HEK293 (cell line): ENCODE data around the gene TCEA3.

Experiments used
- CTCF ChIA-PET: fragments of 350-600 bp; formaldehyde crosslinking; extraction: SDS; loops from one replicate; lab custom pipeline; 2021; ENCODE audit warnings: antibody characterized with exemption; lab: Yijun Ruan, JAX
- POLR2A ChIA-PET: fragments of 300-600 bp; formaldehyde crosslinking; extraction: SDS; loops from one replicate; lab custom pipeline; 2020; ENCODE audit warnings: antibody characterized with exemption, inconsistent platforms; lab: Yijun Ruan, JAX
- H3K27ac ChIP-seq: fragments of 200-500 bp; sonication (Bioruptor generic); 2 replicates; pipeline ENCODE4 v1.5.1; 2014; ENCODE audit warnings: low read depth, low read length, control low read depth, inconsistent platforms; ENCODE audit errors: extremely low read depth
- H3K36me3 ChIP-seq, 2 experiments: fragments of 200-500 bp in 1 of 2; sonication (Bioruptor generic) in 1 of 2; 1 replicate in 1 of 2; 2 replicates in 1 of 2; pipeline ENCODE4 v1.5.1; 2014 to 2017; ENCODE audit warnings: inconsistent platforms in 2 of 2, low read length in 2 of 2; ENCODE audit not compliant: control insufficient read depth in 2 of 2, insufficient read depth in 1 of 2
- H3K4me1 ChIP-seq: fragments of 200-500 bp; sonication (Bioruptor generic); 2 replicates; pipeline ENCODE4 v1.5.1; 2014; ENCODE audit warnings: mild to moderate bottlenecking, low read length, inconsistent platforms; ENCODE audit not compliant: control insufficient read depth, insufficient read depth
- H3K4me3 ChIP-seq: 2 replicates; pipeline ENCODE4 v1.5.1; 2011; ENCODE audit warnings: low read depth, mild to moderate bottlenecking, control low read depth, low read length, moderate library complexity
- H3K9me3 ChIP-seq: fragments of 200-500 bp; sonication (Bioruptor generic); 2 replicates; pipeline ENCODE4 v1.5.1; 2014; ENCODE audit warnings: low read depth, low read length, inconsistent platforms; ENCODE audit not compliant: control insufficient read depth, insufficient read depth
- HOXD13 ChIP-seq: sonication (generic); formaldehyde crosslinking; IDR thresholded peaks from 2 replicates; pipeline ENCODE4 v1.8.0; 2022; ENCODE audit warnings: missing genetic modification reagents, borderline replicate concordance
- KLF9 ChIP-seq: fragments of 450-650 bp; formaldehyde crosslinking; IDR thresholded peaks from 2 replicates; pipeline ENCODE4 v1.5.1; 2016; ENCODE audit warnings: missing biosample characterization, missing genetic modification characterization, low read depth
- MZF1 ChIP-seq: fragments of 450-650 bp; formaldehyde crosslinking; IDR thresholded peaks from 2 replicates; pipeline ENCODE4 v1.5.1; 2017; ENCODE audit warnings: missing biosample characterization, missing genetic modification characterization, borderline replicate concordance
- PATZ1 ChIP-seq: fragments of 450-650 bp; formaldehyde crosslinking; IDR thresholded peaks from 2 replicates; pipeline ENCODE4 v1.5.1; 2016; ENCODE audit warnings: missing biosample characterization, missing genetic modification characterization
- SALL2 ChIP-seq: fragments of 450-650 bp; formaldehyde crosslinking; IDR thresholded peaks from 2 replicates; pipeline ENCODE4 v1.5.0; 2017; ENCODE audit warnings: missing biosample characterization, mild to moderate bottlenecking, missing genetic modification characterization, borderline replicate concordance
- SCRT2 ChIP-seq: fragments of 450-650 bp; formaldehyde crosslinking; IDR thresholded peaks from 2 replicates; pipeline ENCODE4 v1.5.1; 2016; ENCODE audit warnings: missing biosample characterization, missing genetic modification characterization
- YY1 ChIP-seq: fragments of 450-650 bp; formaldehyde crosslinking; IDR thresholded peaks from 2 replicates; pipeline ENCODE4 v1.5.1; 2018; ENCODE audit warnings: missing biosample characterization, missing genetic modification characterization
- YY2 ChIP-seq: fragments of 450-650 bp; formaldehyde crosslinking; IDR thresholded peaks from 2 replicates; pipeline ENCODE4 v1.5.1; 2016; ENCODE audit warnings: missing biosample characterization, missing genetic modification characterization
- ZBTB10 ChIP-seq: fragments of 450-650 bp; formaldehyde crosslinking; IDR thresholded peaks from 2 replicates; pipeline ENCODE4 v1.5.1; 2016; ENCODE audit warnings: missing biosample characterization, missing genetic modification characterization
- ZBTB48 ChIP-seq: fragments of 450-650 bp; formaldehyde crosslinking; IDR thresholded peaks from 2 replicates; pipeline ENCODE4 v1.5.1; 2016; ENCODE audit warnings: missing biosample characterization, missing genetic modification characterization
- ZFHX2 ChIP-seq: fragments of 450-650 bp; formaldehyde crosslinking; conservative IDR thresholded peaks from 2 replicates; pipeline ENCODE4 v1.5.1; 2016; ENCODE audit warnings: missing biosample characterization, missing genetic modification characterization
- ZNF114 ChIP-seq: fragments of 450-650 bp; formaldehyde crosslinking; IDR thresholded peaks from 2 replicates; pipeline ENCODE4 v1.5.0; 2017; ENCODE audit warnings: missing biosample characterization, missing genetic modification characterization
- ZNF157 ChIP-seq: fragments of 450-650 bp; formaldehyde crosslinking; IDR thresholded peaks from 2 replicates; pipeline ENCODE4 v1.5.1; 2016; ENCODE audit warnings: missing biosample characterization, missing genetic modification characterization
- ZNF214 ChIP-seq: fragments of 450-650 bp; formaldehyde crosslinking; IDR thresholded peaks from 2 replicates; pipeline ENCODE4 v1.5.1; 2017; ENCODE audit warnings: missing biosample characterization, mild to moderate bottlenecking, missing genetic modification characterization, borderline replicate concordance
- ZNF239 ChIP-seq: fragments of 450-650 bp; formaldehyde crosslinking; IDR thresholded peaks from 2 replicates; pipeline ENCODE4 v1.5.1; 2016; ENCODE audit warnings: missing biosample characterization, missing genetic modification characterization
- ZNF341 ChIP-seq: fragments of 450-650 bp; formaldehyde crosslinking; IDR thresholded peaks from 2 replicates; pipeline ENCODE4; 2016; ENCODE audit warnings: low read depth, missing biosample characterization, missing genetic modification characterization
- ZNF350 ChIP-seq: fragments of 450-650 bp; formaldehyde crosslinking; IDR thresholded peaks from 2 replicates; pipeline ENCODE4 v1.5.0; 2017; ENCODE audit warnings: missing biosample characterization, mild to moderate bottlenecking, missing genetic modification characterization
- ZNF404 ChIP-seq: fragments of 450-650 bp; formaldehyde crosslinking; IDR thresholded peaks from 2 replicates; pipeline ENCODE4 v1.5.1; 2017; ENCODE audit warnings: missing biosample characterization, missing genetic modification characterization
- ZNF473 ChIP-seq: fragments of 450-650 bp; formaldehyde crosslinking; IDR thresholded peaks from 2 replicates; pipeline ENCODE4 v1.5.1; 2017; ENCODE audit warnings: missing biosample characterization, missing genetic modification characterization
- ZNF518A ChIP-seq: fragments of 450-650 bp; formaldehyde crosslinking; conservative IDR thresholded peaks from 2 replicates; pipeline ENCODE4 v1.5.1; 2016; ENCODE audit warnings: low read depth, missing biosample characterization, missing genetic modification characterization
- ZNF529 ChIP-seq: fragments of 450-650 bp; formaldehyde crosslinking; IDR thresholded peaks from 2 replicates; pipeline ENCODE4 v1.5.1; 2017; ENCODE audit warnings: missing genetic modification characterization, missing biosample characterization; ENCODE audit not compliant: insufficient replicate concordance
- ZNF600 ChIP-seq: fragments of 450-650 bp; formaldehyde crosslinking; IDR thresholded peaks from 2 replicates; pipeline ENCODE4 v1.5.1; 2016; ENCODE audit warnings: missing biosample characterization, missing genetic modification characterization
- ZNF626 ChIP-seq: fragments of 450-650 bp; sonication (Bioruptor Pico); formaldehyde crosslinking; IDR thresholded peaks from 2 replicates; pipeline ENCODE4 v1.5.1; 2018; ENCODE audit warnings: missing biosample characterization, missing genetic modification characterization, inconsistent platforms
- ZNF654 ChIP-seq: fragments of 450-650 bp; formaldehyde crosslinking; IDR thresholded peaks from 2 replicates; pipeline ENCODE4 v1.5.1; 2016; ENCODE audit warnings: low read depth, missing biosample characterization, missing genetic modification characterization
- ZSCAN23 ChIP-seq: fragments of 450-650 bp; formaldehyde crosslinking; IDR thresholded peaks from 2 replicates; pipeline ENCODE4 v1.5.1; 2016; ENCODE audit warnings: missing biosample characterization, missing genetic modification characterization

TCEA3 gene

DNA sequence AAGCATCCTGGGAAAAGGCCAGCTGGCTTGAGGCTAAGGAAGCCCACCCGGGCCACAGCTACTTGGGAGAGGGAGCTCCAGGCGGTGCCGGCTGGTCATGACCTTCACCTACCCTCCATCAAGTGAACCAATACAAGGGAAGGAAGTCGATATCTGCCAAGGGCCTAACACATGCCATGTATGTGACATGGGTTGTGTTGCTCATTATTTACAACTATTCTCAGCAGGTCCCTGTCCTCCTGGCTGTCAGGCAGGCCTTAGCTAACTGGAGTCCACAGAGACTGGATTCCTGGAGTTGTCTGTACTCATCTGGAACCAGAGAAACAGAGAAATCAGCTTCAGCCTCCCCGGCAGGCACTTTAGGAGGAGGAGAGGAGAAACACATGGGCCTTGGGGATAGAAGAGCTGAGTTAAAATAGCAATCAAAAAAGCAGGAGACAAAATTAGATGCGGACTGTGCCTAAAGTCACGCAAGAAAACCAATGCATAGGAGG lies 15.7 kb downstream of the TCEA3 start:
- Histone ChIP-seq H3K4me3 (no peak overlapping the region), H3K27ac (no peak overlapping the region), H3K36me3 (no peaks in the 10 kb centered on the region), H3K9me3 (no peaks in the 10 kb centered on the region), H3K4me1 (no peaks in the 10 kb centered on the region; the same call in 1 of the 2 replicates)
- POLR2A ChIA-PET, result interaction anchor here (0.5 kb wide), 1 partner anchor 75 kb away, joined by 3 read pairs; no protein-coding TSS in a partner anchor
- CTCF ChIA-PET, result interaction anchor here (0.6 to 0.8 kb wide), 3 partner anchors 11 to 228 kb away, joined by 3 to 5 read pairs (median 3); no protein-coding TSS in a partner anchor
- TF ChIP-seq ZNF157 (tag by site-specific recombination), result no peak
- TF ChIP-seq KLF9 (tag by site-specific recombination), result no peak
- TF ChIP-seq ZNF518A (tag by site-specific recombination), result no peak
- TF ChIP-seq ZNF654 (tag by site-specific recombination), result no peak
- no peak for TF ChIP-seq ZBTB10
- no peak for TF ChIP-seq ZNF114 (tag by site-specific recombination)
- no peak for TF ChIP-seq ZNF350 (tag by site-specific recombination)

GRCh38 chr1:23407016-23407630 lies 17.4 kb downstream of the TCEA3 start:
- no peaks in the 10 kb centered on the region for H3K36me3 ChIP-seq
- H3K9me3 ChIP-seq, result no peaks in the 10 kb centered on the region
- CTCF ChIA-PET, result interaction anchor here (0.7 kb wide), 1 partner anchor 126 kb away, joined by 3 read pairs; no protein-coding TSS in a partner anchor
- no peak overlapping the region for H3K27ac ChIP-seq
- POLR2A ChIA-PET, result no interaction called here
- H3K4me3 ChIP-seq, result no peak overlapping the region
- peaks cover 13% of the 10 kb centered on the region for H3K4me1 ChIP-seq
- peak; percentile 19; the same call in 1 of the 2 replicates for TF ChIP-seq ZFHX2
- no peak for TF ChIP-seq ZNF404
- no peak for TF ChIP-seq ZNF214 (tag by site-specific recombination)
- TF ChIP-seq PATZ1 (tag by site-specific recombination), result no peak
- no peak for TF ChIP-seq YY2 (tag by site-specific recombination)
- no peak for TF ChIP-seq ZNF473 (tag by site-specific recombination)
- no peak for TF ChIP-seq ZNF626 (tag by site-specific recombination)
- 0 out of 2 replicates have a peak, but pooled peaks have one; percentile 29 for TF ChIP-seq ZNF600
- no peak for TF ChIP-seq ZBTB48 (tag by site-specific recombination)
- TF ChIP-seq MZF1 (tag by site-specific recombination), result no peak
- TF ChIP-seq YY1, result no peak
- TF ChIP-seq ZNF341 (tag by site-specific recombination), result peak; percentile 52
- TF ChIP-seq SALL2 (tag by site-specific recombination), result no peak
- no peak for TF ChIP-seq ZNF239 (tag by site-specific recombination)
- no peak for TF ChIP-seq HOXD13
- TF ChIP-seq ZNF529 (tag by site-specific recombination), result no peak
- no peak for TF ChIP-seq ZSCAN23 (tag by site-specific recombination)
- TF ChIP-seq SCRT2, result no peak
